ENCODE measurements around the gene MYO18B. TPM values are rescaled to one million over a fixed set of nuclear protein-coding genes. Genes with fewer than 3 reads are reported as not detected.

The MYO18B gene
- total and polyA plus RNA-seq, 2 of the 4 experiments (the other 2 are of a cell fraction) = under 0.01 TPM; not detected in 1

DNA sequence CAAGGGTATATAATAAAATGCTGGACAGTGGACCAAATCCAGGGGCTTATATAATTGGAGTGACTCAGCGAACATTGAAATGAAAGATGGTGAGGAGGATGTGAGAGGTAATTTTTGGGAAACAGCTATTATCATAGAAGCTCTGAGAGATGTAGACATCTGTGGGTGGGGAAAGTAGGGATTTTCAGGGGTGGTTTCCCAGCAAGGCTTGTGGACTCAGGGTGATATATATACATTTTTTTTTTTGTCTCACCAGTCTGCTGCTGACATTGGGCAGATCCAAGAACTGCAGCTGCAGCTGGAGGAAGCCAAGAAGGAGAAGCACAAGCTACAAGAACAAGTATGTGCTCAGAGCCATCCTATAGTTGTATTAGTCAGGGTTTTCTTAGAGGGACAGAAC lies 208.1 kb downstream of the MYO18B start:
- Histone ChIP-seq H4K5ac (ENCODE audit: low read depth, low read length) (no peak overlapping the region), H3K9ac (ENCODE audit: low read depth, low read length) (no peak overlapping the region), H3K4ac (ENCODE audit: low read depth, low read length) (no peak overlapping the region), H2BK120ac (ENCODE audit: low read depth, low read length) (no peak overlapping the region), H3K56ac (ENCODE audit: extremely low read depth, insufficient read depth, low read length) (no peak overlapping the region), H3K27me3 (ENCODE audit: control insufficient read depth, insufficient read depth, low read length) (no peaks in the 10 kb centered on the region), H3K23ac (ENCODE audit: low read depth, low read length) (no peak overlapping the region), H2AK5ac (ENCODE audit: low read depth, low read length) (no peak overlapping the region), H3K27ac (ENCODE audit: insufficient read depth, low read length) (no peak overlapping the region), H3K9me1 (ENCODE audit: insufficient read depth, low read length) (no peaks in the 10 kb centered on the region), H4K91ac (ENCODE audit: insufficient read depth, low read depth, low read length) (no peak overlapping the region), H3K14ac (replicated peaks; ENCODE audit: low read depth, low read length) (no peak overlapping the region), H3K18ac (ENCODE audit: low read depth, low read length) (no peak overlapping the region), H3K4me3 (ENCODE audit: insufficient read depth, low read depth, low read length) (no peak overlapping the region), H3K9me3 (ENCODE audit: control insufficient read depth, insufficient read depth, low read length) (peaks cover 21% of the 10 kb centered on the region), H2AK9ac (replicated peaks; ENCODE audit: low read depth, low read length, poor library complexity) (no peak overlapping the region), H3K4me2 (ENCODE audit: low read depth, low read length) (no peak overlapping the region), H2BK5ac (ENCODE audit: low read depth, low read length, poor library complexity, severe bottlenecking) (no peak overlapping the region), H3K79me1 (ENCODE audit: low read depth in 1 of 2, low read length in 2 of 2) (no peaks in the 10 kb centered on the region), H4K20me1 (ENCODE audit: insufficient read depth, low read length) (no peaks in the 10 kb centered on the region), H4K8ac (ENCODE audit: low read depth in 2 of 2, low read length in 2 of 2) (no peak overlapping the region), H3K36me3 (ENCODE audit: control insufficient read depth, insufficient read depth, low read length) (no peaks in the 10 kb centered on the region), H2AFZ (replicated peaks; ENCODE audit: low read length, poor library complexity) (no peak overlapping the region), H3K4me1 (ENCODE audit: control insufficient read depth, insufficient read depth, low read length) (no peaks in the 10 kb centered on the region), H2BK15ac (ENCODE audit: low read depth, low read length) (no peak overlapping the region), H2BK20ac (ENCODE audit: low read depth, low read length) (no peak overlapping the region)
- no peak for DNase-seq
- in situ Hi-C loops (cut with MboI; ENCODE audit: low sequenced_read_pairs) = no loop called here
- BruUV-seq (replicated peaks) = no TSS peak
- POLR2A ChIA-PET (ENCODE audit: unreplicated experiment) = no interaction called here
- CTCF ChIA-PET = no interaction called here
- no peak for ATAC-seq (ENCODE audit: low read depth)
- TF ChIP-seq SMC3 (IDR thresholded peaks at IDR 0.05; ENCODE audit: low read depth, low read length) = no peak
- no peak for TF ChIP-seq RAD21 (IDR thresholded peaks at IDR 0.05; ENCODE audit: low read length)
- TF ChIP-seq BHLHE40 (IDR thresholded peaks at IDR 0.05; ENCODE audit: low read depth, low read length) = no peak
- intact Hi-C loops (cut with micrococcal nuclease) = no loop called here
- 0% methylated on average over 1 of the region's 1 CpG; no CpG with 5 or more reads in 1 of the 2 experiments for WGBS, 2 experiments (ENCODE audit: extremely low coverage in 2 of 2, insufficient read length in 1 of 2)
- dilution Hi-C loops (cut with HindIII; ENCODE audit: low sequenced_read_pairs, unreplicated experiment) = no loop called here
